Esophagus mucosa (tissue), 1 donor: Measurements from ENCODE around the gene WFDC12. TPM values are rescaled to one million over a fixed set of nuclear protein-coding genes. Genes with fewer than 3 reads are reported as not detected.

ENCODE experiments used
- ATAC-seq: fragments of 200-7000 bp; cut with Tn5 transposase; one replicate; pipeline ENCODE4 v1.9.1; 2020
- total RNA-seq: library from RNA; stranded (reverse); gene quantifications from one replicate; pipeline ENCODE4 v1.2.4, GENCODE V29; 2023
- donor health status: DM: yes; HTN: yes; CAD: no.

The WFDC12 gene
- total RNA-seq, 1 donor from 2014 or later, result 5.1 TPM

- peak; percentile 92 for ATAC-seq
Measured at GRCh38 chr20:45114465-45115385, 9.5 kb downstream of the WFDC12 start, which contains the start of gene WFDC5. Gene WFDC5, minus strand, starts transcription at chr20:45115174. Its CDS starts 91 bp downstream, at chr20:45115083.

- no peak for ATAC-seq
Measured at GRCh38 chr20:45113865-45114264, 10.4 kb downstream of the WFDC12 start.

GRCh38 chr20:45112754-45113153, 11.5 kb downstream of the WFDC12 start:
- ATAC-seq, result no peak

- ATAC-seq, result no peak
Measured at GRCh38 chr20:45111799-45112471, 12.3 kb downstream of the WFDC12 start.

GRCh38 chr20:45111285-45111684, 13.0 kb downstream of the WFDC12 start:
- no peak for ATAC-seq

GRCh38 chr20:45110301-45110700, 14.0 kb downstream of the WFDC12 start:
- ATAC-seq, result no peak

- no peak for ATAC-seq
Measured at GRCh38 chr20:45109634-45110033, 14.6 kb downstream of the WFDC12 start.

GRCh38 chr20:45105317-45105716, 18.9 kb downstream of the WFDC12 start:
- no peak for ATAC-seq

GRCh38 chr20:45104786-45105185, 19.5 kb downstream of the WFDC12 start:
- ATAC-seq, result peak; percentile 54

GRCh38 chr20:45103072-45103471, 21.2 kb downstream of the WFDC12 start:
- no peak for ATAC-seq

- no peak for ATAC-seq
Measured at GRCh38 chr20:45101333-45101850, 22.9 kb downstream of the WFDC12 start.

GRCh38 chr20:45100563-45101245, 23.6 kb downstream of the WFDC12 start, which contains the start of gene KCNS1:
Gene KCNS1, minus strand, starts transcription at chr20:45101127. Its CDS starts 1,891 bp downstream, at chr20:45099236.
- ATAC-seq, result no peak

- peak; percentile 6 for ATAC-seq
Measured at GRCh38 chr20:45098103-45098773, 26.0 kb downstream of the WFDC12 start.

- peak; percentile 7 for ATAC-seq
Measured at GRCh38 chr20:45097485-45098102, 26.7 kb downstream of the WFDC12 start.

GRCh38 chr20:45096781-45097180, 27.5 kb downstream of the WFDC12 start:
- no peak for ATAC-seq

- ATAC-seq, result peak; percentile 57
Measured at GRCh38 chr20:45095805-45096238, 28.4 kb downstream of the WFDC12 start.

GRCh38 chr20:45094864-45095574, 29.2 kb downstream of the WFDC12 start:
- ATAC-seq, result no peak

GRCh38 chr20:45094201-45094600, 30.1 kb downstream of the WFDC12 start:
- no peak for ATAC-seq

- no peak for ATAC-seq
Measured at GRCh38 chr20:45092898-45093297, 31.4 kb downstream of the WFDC12 start.

- no peak for ATAC-seq
Measured at GRCh38 chr20:45091366-45091765, 32.9 kb downstream of the WFDC12 start.

GRCh38 chr20:45090481-45090880, 33.8 kb downstream of the WFDC12 start:
- ATAC-seq, result no peak
